ENCODE data around the gene PSME3IP1.
"Not testable (repeated sequence)": the region's sequence is repeated elsewhere in the genome, so short reads cannot be mapped to it uniquely, and the experiment has no call there.

PSME3IP1 gene

GRCh38 chr16:57123216-57123973 is 62.4 kb downstream of the PSME3IP1 start:
- no peak for FAIRE-seq

- FAIRE-seq, result no peak
Observed at GRCh38 chr16:57118461-57119084, 67.3 kb downstream of the PSME3IP1 start.

GRCh38 chr16:57115514-57116182 is 70.2 kb downstream of the PSME3IP1 start:
- no peak for FAIRE-seq

GRCh38 chr16:57115168-57115513 is 70.7 kb downstream of the PSME3IP1 start:
- no peak for FAIRE-seq

- FAIRE-seq, result no peak
Observed at GRCh38 chr16:57113664-57114063, 72.2 kb downstream of the PSME3IP1 start.

GRCh38 chr16:57113042-57113453 is 72.8 kb downstream of the PSME3IP1 start:
- FAIRE-seq, result no peak

- no peak for FAIRE-seq
Observed at GRCh38 chr16:57112403-57113041, 73.3 kb downstream of the PSME3IP1 start.

- FAIRE-seq, result no peak
Observed at GRCh38 chr16:57111420-57111819, 74.4 kb downstream of the PSME3IP1 start.

GRCh38 chr16:57110937-57111336 is 74.9 kb downstream of the PSME3IP1 start:
- FAIRE-seq, result no peak

GRCh38 chr16:57109259-57110105 is 76.4 kb downstream of the PSME3IP1 start:
- FAIRE-seq, result not testable (repeated sequence)

- no peak for FAIRE-seq
Observed at GRCh38 chr16:57108432-57108831, 77.4 kb downstream of the PSME3IP1 start.

GRCh38 chr16:57107321-57107922 is 78.4 kb downstream of the PSME3IP1 start:
- no peak for FAIRE-seq

GRCh38 chr16:57106767-57107166 is 79.1 kb downstream of the PSME3IP1 start:
- FAIRE-seq, result no peak

GRCh38 chr16:57105184-57105583 is 80.7 kb downstream of the PSME3IP1 start:
- FAIRE-seq, result no peak

- FAIRE-seq, result no peak
Observed at GRCh38 chr16:57104706-57105105, 81.1 kb downstream of the PSME3IP1 start.

- FAIRE-seq, result no peak
Observed at GRCh38 chr16:57102888-57103851, 82.7 kb downstream of the PSME3IP1 start.
